K562 (cell line): Measurements from ENCODE around the gene PYDC1. TPM values are rescaled to one million over a fixed set of nuclear protein-coding genes. Genes with fewer than 3 reads are reported as not detected.
A peak's percentile ranks its signal among the peaks of the same experiment; 100 is the strongest.

Experiments used
- ATAC-seq: fragments of 200-7000 bp; cut with Tn5 transposase; 3 replicates; pipeline ENCODE4 v1.9.1; 2020; ENCODE audit warnings: moderate library complexity
- BruUV-seq: library from RNA; stranded (reverse); fragments of 400-500 nt; replicated peaks from 2 replicates; lab custom pipeline; 2021; lab: Mats Ljungman, UMichigan
- CTCF ChIA-PET: fragments of 300-600 bp; formaldehyde crosslinking; extraction: SDS; loops from one replicate; lab custom pipeline; 2021; ENCODE audit warnings: low intra/inter-chr PET ratio; lab: Yijun Ruan, JAX
- POLR2A ChIA-PET: fragments of 300-600, 350-650 bp; sonication (Branson Sonifier 250); formaldehyde crosslinking; extraction: SDS; loops from one replicate; lab custom pipeline; 2021; ENCODE audit warnings: antibody characterized with exemption, inconsistent platforms; lab: Yijun Ruan, JAX
- DNase-seq, 4 experiments: peaks; one replicate each; pipeline versions ENCODE4 v3.0.0 to v3.0.0-alpha.2; 2011 to 2018; ENCODE audit warnings: low spot score in 3 of 4, mixed read lengths in 3 of 4; ENCODE audit errors: extremely low read depth in 1 of 4
- FAIRE-seq: peaks from 2 replicates; lab custom pipeline; 2011; peaks lifted over from hg19 to GRCh38; lab: Jason Lieb, UNC
- H2AFZ ChIP-seq: 2 replicates; pipeline ENCODE4 v1.6.0; 2011; ENCODE audit warnings: low read depth, low read length, control low read depth, inconsistent platforms
- H3K27ac ChIP-seq: fragments of 200-600 bp; 3 replicates; pipeline ENCODE4 v1.8.0; 2011; ENCODE audit warnings: low read depth, mild to moderate bottlenecking, control low read depth, inconsistent platforms, low read length, moderate library complexity, mixed read lengths; ENCODE audit errors: extremely low read depth
- H3K27me3 ChIP-seq, 2 experiments: fragments of 300-600 bp in 1 of 2; 2 replicates in 1 of 2; 3 replicates in 1 of 2; pipeline versions ENCODE4 v1.6.0 to v1.8.0; 2011; ENCODE audit warnings: inconsistent platforms in 2 of 2, low read length in 2 of 2, mild to moderate bottlenecking in 1 of 2, mixed read lengths in 1 of 2, moderate library complexity in 1 of 2; ENCODE audit not compliant: control insufficient read depth in 2 of 2, insufficient read depth in 2 of 2
- H3K36me3 ChIP-seq: fragments of 300-600 bp; 3 replicates; pipeline ENCODE4 v1.8.0; 2011; ENCODE audit warnings: mild to moderate bottlenecking, low read length, inconsistent platforms; ENCODE audit not compliant: control insufficient read depth, insufficient read depth
- H3K4me1 ChIP-seq, 2 experiments: fragments of 200-600 bp in 1 of 2; replicated peaks in 1 of 2; 2 replicates in 1 of 2; 3 replicates in 1 of 2; pipeline versions ENCODE4 v1.5.1 to v1.8.0; 2011; ENCODE audit warnings: inconsistent platforms in 2 of 2, low read length in 2 of 2, mild to moderate bottlenecking in 1 of 2, mixed read lengths in 1 of 2, moderate library complexity in 1 of 2; ENCODE audit not compliant: control insufficient read depth in 2 of 2, insufficient read depth in 2 of 2
- H3K4me2 ChIP-seq: 2 replicates; pipeline ENCODE4 v1.6.1; 2011; ENCODE audit warnings: low read length, control low read depth, inconsistent platforms, mixed read lengths; ENCODE audit not compliant: insufficient read depth
- H3K4me3 ChIP-seq: fragments of 200-600 bp; sonication (generic), shearing (Covaris generic); 2 replicates; pipeline ENCODE4 v1.5.1; 2016; ENCODE audit warnings: control low read depth, inconsistent platforms
- H3K79me2 ChIP-seq: fragments of 200-600 bp; 3 replicates; pipeline ENCODE4 v1.8.0; 2011; ENCODE audit warnings: low read length, inconsistent platforms; ENCODE audit not compliant: control insufficient read depth, insufficient read depth
- H3K9ac ChIP-seq, 2 experiments: 2 replicates each; pipeline versions ENCODE4 v1.6.0 to v1.6.1; 2011; ENCODE audit warnings: low read depth in 2 of 2, low read length in 2 of 2, control low read depth in 1 of 2, inconsistent platforms in 1 of 2, mild to moderate bottlenecking in 1 of 2, mixed read lengths in 1 of 2; ENCODE audit not compliant: insufficient read depth in 1 of 2
- H3K9me1 ChIP-seq: one replicate; pipeline ENCODE4 v1.6.0; 2011; ENCODE audit warnings: inconsistent platforms, mild to moderate bottlenecking, low read length, moderate library complexity; ENCODE audit not compliant: control insufficient read depth, insufficient read depth
- H3K9me3 ChIP-seq: replicated peaks from 2 replicates; pipeline ENCODE4 v1.5.1; 2011; ENCODE audit warnings: low read depth, low read length, inconsistent platforms; ENCODE audit not compliant: control insufficient read depth, insufficient read depth
- H4K20me1 ChIP-seq: replicated peaks from 2 replicates; pipeline ENCODE4 v1.6.1; 2011; ENCODE audit warnings: low read length, inconsistent platforms, mixed read lengths; ENCODE audit not compliant: control insufficient read depth, insufficient read depth
- ATF7 ChIP-seq: fragments of 450-650 bp; IDR thresholded peaks from 2 replicates; pipeline ENCODE4 v1.7.1; 2014; ENCODE audit warnings: mild to moderate bottlenecking, moderate library complexity
- NELFE ChIP-seq: IDR thresholded peaks from 2 replicates; pipeline ENCODE4 v1.6.1; 2011; ENCODE audit warnings: mild to moderate bottlenecking; ENCODE audit not compliant: insufficient read depth, insufficient read length
- POLR2A ChIP-seq: fragments of 450-650 bp; conservative IDR thresholded peaks from 2 replicates; pipeline ENCODE4 v1.6.1; 2016
- POLR2B ChIP-seq: fragments of 450-650 bp; IDR thresholded peaks from 2 replicates; pipeline ENCODE4 v1.6.1; 2018; ENCODE audit warnings: low read depth; ENCODE audit not compliant: partially characterized antibody
- SUPT5H ChIP-seq: fragments of 450-650 bp; IDR thresholded peaks from 2 replicates; pipeline ENCODE4 v1.6.1; 2016
- THRB ChIP-seq: fragments of 450-650 bp; formaldehyde crosslinking; conservative IDR thresholded peaks from 2 replicates; pipeline ENCODE4 v1.4.0; 2022; ENCODE audit warnings: mild to moderate bottlenecking, missing genetic modification characterization
- WGBS: fragments of 100-300 bp; shearing (Covaris generic); methylation state at CpG from one replicate; pipeline ENCODE4 v1.1.6; 2016; ENCODE audit warnings: low coverage, mixed read lengths; ENCODE audit not compliant: insufficient coverage; ENCODE audit errors: missing lambda C conversion rate; 5-methylcytosine and 5-hydroxymethylcytosine counted together
- in situ Hi-C: fragments of 300-500 bp; cut with MboI; formaldehyde crosslinking; loops from 4 replicates; pipeline ENCODE4 v1.15.0; 2018; ENCODE audit warnings: inconsistent platforms, mixed read lengths
- intact Hi-C: fragments of 100-400 bp; cut with micrococcal nuclease; formaldehyde crosslinking; loops from 2 replicates; pipeline ENCODE4 v1.14.2; 2022
- polyA plus RNA-seq, 8 experiments: library from polyadenylated mRNA; depleted of rRNA in 4 of 8; stranded (reverse) in 5 of 8; unstranded in 3 of 8; fragments of >200 nt; fragmentation: Nextera tagmentation in 2 of 8; fragmentation: Illumina TruSeq in 1 of 8; extraction: Ambion mirVana in 2 of 8; extraction: Trizol in 1 of 8; gene quantifications; 2 replicates each; pipeline versions ENCODE4 v1.2.1 to v1.2.3, GENCODE V29; 2011 to 2014; ENCODE audit warnings: inconsistent platforms in 1 of 8, missing spikeins in 1 of 8
- total RNA-seq, 7 experiments: library from RNA; depleted of rRNA in 6 of 7; stranded (reverse); fragments of >200 nt in 6 of 7; fragmentation: Illumina TruSeq in 2 of 7; extraction: Trizol in 2 of 7; gene quantifications; 2 replicates each; pipeline versions ENCODE4 v1.2.1 to v1.2.3, GENCODE V29; 2011 to 2021; ENCODE audit warnings: low replicate concordance in 1 of 7

Gene PYDC1
- total and polyA plus RNA-seq, 9 of the 15 experiments (the other 6 are each of a cell fraction or from before 2014, with no cell fraction given): not detected

- Histone ChIP-seq H3K9ac (no peak overlapping the region), H3K4me1 (peaks cover 0 to 4% of the 10 kb centered on the region in 2 experiments; a peak in 2 of 5 replicates), H3K4me3 (no peak overlapping the region), H3K79me2 (peaks cover 16% of the 10 kb centered on the region), H3K36me3 (peaks cover 79% of the 10 kb centered on the region), H2AFZ (no peak overlapping the region), H4K20me1 (peaks cover 15% of the 10 kb centered on the region), H3K27ac (no peak overlapping the region), H3K27me3 (no peaks in the 10 kb centered on the region), H3K9me1 (no peaks in the 10 kb centered on the region), H3K9me3 (no peaks in the 10 kb centered on the region), H3K4me2 (no peak overlapping the region)
- CTCF ChIA-PET: no interaction called here
- no peak; the same call in 2 of the 3 replicates for ATAC-seq
- intact Hi-C loops (loop anchor here (1.0 kb wide), 1 partner anchor 9 kb away; no protein-coding TSS in a partner anchor), in situ Hi-C loops (no loop called here)
- BruUV-seq: no TSS peak
- peak; percentile 34; the same call in 1 of the 2 replicates for TF ChIP-seq POLR2A
- no peak for TF ChIP-seq NELFE
- no peak for TF ChIP-seq ATF7
- 0 out of 2 replicates have a peak, but pooled peaks have one; percentile 17 for TF ChIP-seq THRB (CRISPR knock-in tag)
- TF ChIP-seq POLR2B: peak; percentile 47
- 0 out of 2 replicates have a peak, but pooled peaks have one; percentile 36 for TF ChIP-seq SUPT5H
- POLR2A ChIA-PET: interaction anchor here (0.6 to 8.2 kb wide), 7 partner anchors 9 to 187 kb away, joined by 3 to 63 read pairs (median 4); partner anchors contain the start of genes FUS and PYCARD
- WGBS: 91% methylated on average over 2 of the region's 2 CpGs
- no peak for FAIRE-seq
- peak in 1 of 4 experiments; percentile 13 for DNase-seq
These were observed 23.1 kb downstream of the PYDC1 start for GRCh38 chr16:31193874-31194273.
